Measurements from ENCODE around the gene STOX2. TPM values are rescaled to one million over a fixed set of nuclear protein-coding genes. Genes with fewer than 3 reads are reported as not detected.

The STOX2 gene
- total RNA-seq, 2 donors from 2014 or later: 0.37 TPM; not detected in 1

DNA sequence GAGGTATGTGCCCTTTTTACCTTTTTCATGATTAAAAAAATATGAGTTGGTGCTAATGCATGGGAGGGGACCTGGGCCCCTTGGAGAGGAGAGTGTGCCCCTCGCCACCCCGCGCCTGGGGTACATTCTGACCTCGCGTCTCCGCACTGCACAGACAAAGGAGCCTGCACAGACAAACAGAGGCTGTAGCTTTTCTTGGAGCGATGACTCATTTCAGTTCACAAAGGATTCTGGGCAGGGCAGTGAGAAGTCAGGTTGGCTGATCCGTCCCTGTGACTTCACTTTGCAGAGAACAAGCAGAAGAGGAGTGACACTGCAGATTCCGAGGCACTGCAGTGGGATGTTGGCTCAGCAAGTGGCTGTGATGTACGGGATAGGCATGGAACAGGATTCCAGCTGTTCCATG is 82.9 kb downstream of the STOX2 start:
- no peak for DNase-seq
- peaks cover 22% of the 10 kb centered on the region for H3K27me3 Mint-ChIP-seq
- H3K4me3 Mint-ChIP-seq: no peak overlapping the region
- H3K4me1 Mint-ChIP-seq: no peaks in the 10 kb centered on the region
- no peak for ATAC-seq
- no peaks in the 10 kb centered on the region for H3K9me3 ChIP-seq (ENCODE audit: control insufficient read depth, low read length, poor library complexity, severe bottlenecking)
- H3K27ac Mint-ChIP-seq: no peak overlapping the region
- H3K36me3 Mint-ChIP-seq (ENCODE audit: low read depth): no peaks in the 10 kb centered on the region

GRCh38 chr4:183988874-183989273 is 83.8 kb downstream of the STOX2 start:
- H3K4me1 Mint-ChIP-seq: no peaks in the 10 kb centered on the region
- no peak overlapping the region for H3K4me3 Mint-ChIP-seq
- H3K36me3 Mint-ChIP-seq (ENCODE audit: low read depth): no peaks in the 10 kb centered on the region
- ATAC-seq (no peak), DNase-seq (no peak)
- H3K27ac Mint-ChIP-seq: no peak overlapping the region
- H3K9me3 ChIP-seq (ENCODE audit: control insufficient read depth, low read length, poor library complexity, severe bottlenecking): no peaks in the 10 kb centered on the region
- H3K27me3 Mint-ChIP-seq: peaks cover 23% of the 10 kb centered on the region

DNA sequence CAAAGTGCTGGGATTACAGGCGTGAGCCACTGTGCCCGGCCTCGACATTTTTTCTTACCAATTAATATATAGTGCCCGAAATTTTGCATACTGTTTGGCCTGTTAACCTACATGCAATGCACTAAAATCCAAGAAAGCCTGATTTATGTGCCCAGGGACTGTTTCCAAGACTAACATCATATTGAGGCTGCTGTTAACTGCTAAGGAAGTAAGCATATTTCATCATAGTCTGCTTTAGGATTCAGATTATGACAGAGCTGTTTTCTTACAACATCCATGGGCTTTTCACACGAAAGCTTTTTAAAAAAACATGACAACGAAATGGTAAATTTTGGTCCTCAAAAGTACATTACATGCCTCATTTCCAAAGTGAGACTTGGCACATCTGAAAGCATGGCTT is 84.4 kb downstream of the STOX2 start:
- ATAC-seq (no peak), DNase-seq (no peak)
- no peaks in the 10 kb centered on the region for H3K9me3 ChIP-seq (ENCODE audit: control insufficient read depth, low read length, poor library complexity, severe bottlenecking)
- Mint-ChIP-seq H3K4me1 (no peaks in the 10 kb centered on the region), H3K36me3 (ENCODE audit: low read depth) (no peaks in the 10 kb centered on the region), H3K4me3 (no peak overlapping the region), H3K27ac (no peak overlapping the region), H3K27me3 (peaks cover 29% of the 10 kb centered on the region)

GRCh38 chr4:183989931-183990330 is 84.8 kb downstream of the STOX2 start:
- no peak for ATAC-seq
- H3K27me3 Mint-ChIP-seq: peaks cover 33% of the 10 kb centered on the region
- no peak overlapping the region for H3K27ac Mint-ChIP-seq
- H3K4me3 Mint-ChIP-seq: no peak overlapping the region
- H3K9me3 ChIP-seq (ENCODE audit: control insufficient read depth, low read length, poor library complexity, severe bottlenecking): no peaks in the 10 kb centered on the region
- no peaks in the 10 kb centered on the region for H3K36me3 Mint-ChIP-seq (ENCODE audit: low read depth)
- no peak for DNase-seq
- H3K4me1 Mint-ChIP-seq: no peaks in the 10 kb centered on the region

GRCh38 chr4:183993676-183994075 is 88.6 kb downstream of the STOX2 start:
- Mint-ChIP-seq H3K27me3 (peaks cover 35% of the 10 kb centered on the region), H3K27ac (no peak overlapping the region), H3K4me1 (no peaks in the 10 kb centered on the region), H3K4me3 (no peak overlapping the region), H3K36me3 (ENCODE audit: low read depth) (no peaks in the 10 kb centered on the region)
- no peaks in the 10 kb centered on the region for H3K9me3 ChIP-seq (ENCODE audit: control insufficient read depth, low read length, poor library complexity, severe bottlenecking)
- ATAC-seq (no peak), DNase-seq (no peak)

DNA sequence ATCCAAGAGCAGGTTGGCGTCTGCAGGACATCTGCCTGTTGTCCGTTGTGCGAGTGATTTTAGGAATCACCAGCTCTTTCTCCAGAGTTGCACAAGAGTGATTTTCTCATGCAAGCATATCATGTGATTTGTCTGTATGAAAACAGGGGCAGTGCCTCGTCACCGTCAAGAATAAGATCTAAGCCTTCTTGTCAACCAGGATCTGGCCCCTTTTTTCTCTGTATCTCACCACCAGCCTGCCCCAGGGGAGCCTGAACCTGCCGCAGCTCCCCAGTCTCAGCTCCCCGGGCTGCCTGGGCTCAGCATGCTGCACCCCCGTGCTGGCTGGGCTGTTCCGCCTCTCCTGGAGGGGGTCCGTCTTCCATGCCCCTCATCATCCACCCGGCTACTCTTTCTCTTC is 90.5 kb downstream of the STOX2 start:
- Mint-ChIP-seq H3K4me1 (no peaks in the 10 kb centered on the region), H3K27me3 (peaks cover 33% of the 10 kb centered on the region), H3K36me3 (ENCODE audit: low read depth) (no peaks in the 10 kb centered on the region), H3K4me3 (no peak overlapping the region), H3K27ac (no peak overlapping the region)
- DNase-seq (no peak), ATAC-seq (no peak)
- no peaks in the 10 kb centered on the region for H3K9me3 ChIP-seq (ENCODE audit: control insufficient read depth, low read length, poor library complexity, severe bottlenecking)

- DNase-seq (no peak), ATAC-seq (no peak)
- H3K9me3 ChIP-seq (ENCODE audit: control insufficient read depth, low read length, poor library complexity, severe bottlenecking): no peaks in the 10 kb centered on the region
- no peak overlapping the region for H3K4me3 Mint-ChIP-seq
- H3K27ac Mint-ChIP-seq: no peak overlapping the region
- H3K36me3 Mint-ChIP-seq (ENCODE audit: low read depth): no peaks in the 10 kb centered on the region
- peaks cover 42% of the 10 kb centered on the region for H3K27me3 Mint-ChIP-seq
- no peaks in the 10 kb centered on the region for H3K4me1 Mint-ChIP-seq
These were observed 91.8 kb downstream of the STOX2 start for GRCh38 chr4:183996868-183997267.

GRCh38 chr4:183999435-183999834 is 94.3 kb downstream of the STOX2 start:
- Mint-ChIP-seq H3K36me3 (ENCODE audit: low read depth) (no peaks in the 10 kb centered on the region), H3K4me1 (no peaks in the 10 kb centered on the region), H3K27me3 (peaks cover 21% of the 10 kb centered on the region), H3K27ac (no peak overlapping the region), H3K4me3 (no peak overlapping the region)
- no peaks in the 10 kb centered on the region for H3K9me3 ChIP-seq (ENCODE audit: control insufficient read depth, low read length, poor library complexity, severe bottlenecking)
- no peak for DNase-seq
- ATAC-seq: no peak

DNA sequence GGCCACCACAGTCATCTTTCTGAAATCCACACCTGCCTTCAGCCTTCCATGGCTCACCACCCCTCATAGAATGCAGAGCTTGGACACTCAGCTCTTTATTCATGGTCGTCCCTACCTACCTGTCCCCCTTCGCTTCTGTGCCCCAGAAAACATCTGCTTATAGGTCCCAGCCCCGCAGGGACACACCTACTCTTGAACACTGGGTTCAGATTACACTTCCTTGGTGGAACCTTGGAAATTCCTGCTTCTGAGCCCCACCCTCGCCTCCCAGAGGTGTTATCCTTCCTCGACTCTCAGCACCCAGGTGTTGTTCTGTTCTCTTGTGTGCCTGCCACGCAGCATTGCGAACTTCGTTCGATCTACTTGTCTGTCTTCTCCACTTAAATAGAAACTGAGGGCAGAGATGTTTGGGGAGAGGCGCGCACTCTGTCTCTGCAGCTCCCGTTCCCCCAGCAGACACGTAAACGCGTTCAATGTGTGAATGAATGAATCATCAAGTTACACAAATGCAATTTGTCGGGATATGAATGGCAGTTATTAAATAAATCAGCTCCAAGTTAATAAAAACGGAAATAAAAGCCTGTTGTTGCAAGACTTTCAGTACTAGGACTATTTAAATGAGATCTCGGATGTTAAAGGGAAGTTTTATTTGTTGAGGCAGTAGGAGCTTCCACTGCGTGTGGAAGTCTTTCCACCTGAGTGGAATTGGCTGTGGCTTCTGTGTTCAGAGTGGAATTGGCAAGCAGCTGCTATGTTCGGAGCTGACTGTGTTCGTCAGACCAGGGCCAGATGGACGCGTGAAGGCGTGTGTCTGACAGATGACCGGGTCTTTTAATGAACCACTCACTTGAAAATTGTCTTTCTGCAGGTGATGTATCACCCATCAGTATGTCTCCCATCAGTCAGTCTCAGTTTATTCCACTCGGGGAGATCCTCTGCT is 95.6 kb downstream of the STOX2 start:
- no peak for ATAC-seq
- H3K4me3 Mint-ChIP-seq: no peak overlapping the region
- no peaks in the 10 kb centered on the region for H3K4me1 Mint-ChIP-seq
- no peak for DNase-seq
- no peaks in the 10 kb centered on the region for H3K36me3 Mint-ChIP-seq (ENCODE audit: low read depth)
- no peak overlapping the region for H3K27ac Mint-ChIP-seq
- peaks cover 14% of the 10 kb centered on the region for H3K27me3 Mint-ChIP-seq
- H3K9me3 ChIP-seq (ENCODE audit: control insufficient read depth, low read length, poor library complexity, severe bottlenecking): no peaks in the 10 kb centered on the region

DNA sequence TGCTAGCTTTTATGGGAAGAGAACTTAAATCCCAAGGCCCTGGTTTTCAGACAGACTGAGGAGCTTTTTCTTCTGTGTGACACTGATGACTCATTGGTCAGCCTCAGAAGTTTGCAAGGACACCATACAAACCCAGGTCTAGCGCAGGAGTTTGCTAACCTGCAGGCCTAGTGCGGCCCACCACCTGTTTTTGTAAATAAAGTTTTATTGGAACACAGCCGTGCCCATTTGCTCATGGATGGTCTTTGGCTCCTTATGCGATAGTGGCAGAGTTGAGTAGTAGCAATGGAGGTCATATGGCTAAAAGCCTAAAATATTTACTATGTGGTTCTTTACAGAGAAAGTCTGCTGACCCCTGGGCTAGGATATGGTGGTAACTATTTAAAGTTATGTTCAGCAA is 98.3 kb downstream of the STOX2 start:
- DNase-seq: no peak
- H3K27ac Mint-ChIP-seq: no peak overlapping the region
- no peak overlapping the region for H3K4me3 Mint-ChIP-seq
- peaks cover 23% of the 10 kb centered on the region for H3K27me3 Mint-ChIP-seq
- H3K4me1 Mint-ChIP-seq: no peaks in the 10 kb centered on the region
- no peaks in the 10 kb centered on the region for H3K9me3 ChIP-seq (ENCODE audit: control insufficient read depth, low read length, poor library complexity, severe bottlenecking)
- H3K36me3 Mint-ChIP-seq (ENCODE audit: low read depth): no peaks in the 10 kb centered on the region
- no peak for ATAC-seq

GRCh38 chr4:184007891-184008290 is 102.8 kb downstream of the STOX2 start:
- H3K9me3 ChIP-seq (ENCODE audit: control insufficient read depth, low read length, poor library complexity, severe bottlenecking): no peaks in the 10 kb centered on the region
- no peak overlapping the region for H3K27ac Mint-ChIP-seq
- DNase-seq (no peak), ATAC-seq (no peak)
- peaks cover 17% of the 10 kb centered on the region for H3K27me3 Mint-ChIP-seq
- peaks cover 2% of the 10 kb centered on the region for H3K4me1 Mint-ChIP-seq
- H3K36me3 Mint-ChIP-seq (ENCODE audit: low read depth): no peaks in the 10 kb centered on the region
- no peak overlapping the region for H3K4me3 Mint-ChIP-seq

DNA sequence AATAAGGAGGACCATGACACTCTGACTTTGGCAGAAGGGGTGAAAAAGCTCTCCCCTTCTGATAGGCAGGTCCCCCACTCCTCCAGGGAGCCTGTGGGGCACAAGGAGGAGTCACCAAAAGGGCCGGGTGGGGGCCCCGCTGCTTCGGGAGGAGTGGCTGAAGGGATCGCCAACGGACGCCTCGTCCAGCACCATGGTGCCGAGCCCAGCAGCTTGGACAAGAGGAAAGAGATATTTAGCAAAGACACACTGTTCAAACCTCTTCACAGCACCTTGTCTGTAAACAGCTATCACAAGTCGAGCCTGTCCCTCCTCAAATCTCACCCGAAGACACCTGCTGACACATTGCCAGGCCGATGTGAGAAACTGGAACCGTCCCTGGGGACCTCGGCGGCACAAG is 105.6 kb downstream of the STOX2 start:
- Mint-ChIP-seq H3K36me3 (ENCODE audit: low read depth) (no peaks in the 10 kb centered on the region), H3K4me1 (peaks cover 3% of the 10 kb centered on the region), H3K27ac (no peak overlapping the region), H3K27me3 (peaks cover 23% of the 10 kb centered on the region), H3K4me3 (no peak overlapping the region)
- ATAC-seq (no peak), DNase-seq (no peak)
- H3K9me3 ChIP-seq (ENCODE audit: control insufficient read depth, low read length, poor library complexity, severe bottlenecking): no peaks in the 10 kb centered on the region

DNA sequence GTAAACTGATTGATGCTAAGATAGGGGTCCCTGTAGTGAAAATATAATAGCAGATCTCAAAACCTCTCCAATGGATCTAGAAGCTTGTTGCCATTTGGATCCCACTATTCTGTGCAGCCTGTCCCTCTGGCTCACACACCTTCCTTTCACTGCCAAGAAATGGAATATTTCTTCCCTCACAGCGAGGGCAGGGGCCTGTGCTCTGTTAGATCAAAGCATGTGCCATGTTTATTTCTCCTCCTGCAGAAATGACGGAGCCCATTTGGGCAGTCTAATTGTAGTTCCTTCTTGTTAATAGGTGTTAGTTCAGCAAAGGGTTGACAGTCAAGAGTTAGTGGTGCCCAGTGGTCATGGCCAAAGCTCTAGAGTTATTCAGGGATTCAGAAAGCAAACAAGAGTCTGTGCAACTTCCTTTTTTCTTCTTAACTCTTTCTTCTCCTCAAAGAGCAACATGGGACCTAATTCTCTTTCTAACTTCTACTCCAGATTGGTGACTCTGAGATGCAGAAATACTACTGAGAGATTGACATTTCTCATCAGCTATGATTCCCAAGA is 106.8 kb downstream of the STOX2 start:
- H3K4me3 Mint-ChIP-seq: no peak overlapping the region
- DNase-seq (no peak), ATAC-seq (no peak)
- H3K4me1 Mint-ChIP-seq: peaks cover 3% of the 10 kb centered on the region
- H3K27me3 Mint-ChIP-seq: peaks cover 23% of the 10 kb centered on the region
- H3K36me3 Mint-ChIP-seq (ENCODE audit: low read depth): no peaks in the 10 kb centered on the region
- H3K27ac Mint-ChIP-seq: no peak overlapping the region
- H3K9me3 ChIP-seq (ENCODE audit: control insufficient read depth, low read length, poor library complexity, severe bottlenecking): no peaks in the 10 kb centered on the region

DNA sequence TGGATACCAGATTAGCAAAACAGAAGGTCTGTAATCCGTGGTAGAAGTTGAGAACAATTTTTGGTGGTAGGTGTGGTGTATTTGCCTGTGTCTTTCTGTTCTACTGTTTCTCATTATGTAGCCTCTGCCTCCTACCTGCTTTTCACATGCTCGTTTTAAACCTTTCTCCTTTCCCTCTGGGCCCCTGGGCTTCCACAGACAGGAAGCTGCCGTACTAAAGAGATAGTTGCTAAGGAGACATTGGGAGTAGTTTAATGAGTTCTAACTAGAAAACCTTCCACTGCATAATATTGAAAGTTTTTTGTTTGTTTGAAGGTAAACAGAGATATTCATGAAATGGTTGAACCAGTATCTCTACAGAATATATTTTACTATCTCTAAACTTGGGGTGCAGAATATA is 107.8 kb downstream of the STOX2 start:
- Mint-ChIP-seq H3K4me1 (peaks cover 3% of the 10 kb centered on the region), H3K27ac (no peak overlapping the region), H3K4me3 (no peak overlapping the region), H3K27me3 (peaks cover 17% of the 10 kb centered on the region), H3K36me3 (ENCODE audit: low read depth) (no peaks in the 10 kb centered on the region)
- DNase-seq (no peak), ATAC-seq (no peak)
- H3K9me3 ChIP-seq (ENCODE audit: control insufficient read depth, low read length, poor library complexity, severe bottlenecking): no peaks in the 10 kb centered on the region

Measured in T-helper 17 cell (primary cell).